ENCODE results near the gene ATCAY. TPM values are rescaled to one million over a fixed set of nuclear protein-coding genes. Genes with fewer than 3 reads are reported as not detected.
A peak's percentile ranks its signal among the peaks of the same experiment; 100 is the strongest.

Gene ATCAY
- total and polyA plus RNA-seq, 8 donors = 0.04 to 0.70 (median 0.27) TPM

GRCh38 chr19:3852614-3853254, 27.8 kb upstream of the ATCAY start:
- intact Hi-C loops (cut with DNase I) = no loop called here
- H3K4me3 ChIP-seq = no peak overlapping the region
- peak in 1 of 4 donors; percentile 59 for ATAC-seq
- 56 to 76% methylated on average over 4 of the region's 4 CpGs for WGBS, 2 donors
- H3K36me3 ChIP-seq = no peaks in the 10 kb centered on the region
- H3K27ac ChIP-seq = no peak overlapping the region
- no peaks in the 10 kb centered on the region for H3K27me3 ChIP-seq
- TF ChIP-seq CTCF (IDR thresholded peaks at IDR 0.05) = no peak
- FAIRE-seq = no peak
- no peaks in the 10 kb centered on the region for H3K9me3 ChIP-seq
- H3K4me1 ChIP-seq = no peaks in the 10 kb centered on the region
- no peak for DNase-seq

- ATAC-seq = no peak
- no peak for TF ChIP-seq CTCF (IDR thresholded peaks at IDR 0.05)
- Histone ChIP-seq H3K4me3 (no peak overlapping the region), H3K27ac (no peak overlapping the region), H3K36me3 (no peaks in the 10 kb centered on the region), H3K4me1 (no peaks in the 10 kb centered on the region), H3K27me3 (no peaks in the 10 kb centered on the region), H3K9me3 (no peaks in the 10 kb centered on the region)
- no peak for FAIRE-seq
- 81 to 86% methylated on average over 19 of the region's 19 CpGs for WGBS, 2 donors
- no peak for DNase-seq
- intact Hi-C loops (cut with DNase I) = no loop called here
These were observed 25.2 kb upstream of the ATCAY start for GRCh38 chr19:3855320-3855719.

- Histone ChIP-seq H3K9me3 (no peaks in the 10 kb centered on the region), H3K36me3 (no peaks in the 10 kb centered on the region), H3K27ac (no peak overlapping the region), H3K4me1 (no peaks in the 10 kb centered on the region), H3K4me3 (no peak overlapping the region), H3K27me3 (no peaks in the 10 kb centered on the region)
- TF ChIP-seq CTCF (IDR thresholded peaks at IDR 0.05) = no peak
- WGBS, 2 donors = 72 to 75% methylated on average over 12 of the region's 12 CpGs
- no peak for DNase-seq
- FAIRE-seq = no peak
- intact Hi-C loops (cut with DNase I) = no loop called here
- peak in 2 of 4 donors; percentile 52 to 55 for ATAC-seq
These were observed 23.0 kb upstream of the ATCAY start for GRCh38 chr19:3857449-3858003.

- ATAC-seq (no peak), DNase-seq (no peak), FAIRE-seq (no peak)
- intact Hi-C loops (cut with DNase I) = no loop called here
- Histone ChIP-seq H3K9me3 (no peaks in the 10 kb centered on the region), H3K4me3 (no peak overlapping the region), H3K4me1 (no peaks in the 10 kb centered on the region), H3K27me3 (no peaks in the 10 kb centered on the region), H3K27ac (no peak overlapping the region), H3K36me3 (no peaks in the 10 kb centered on the region)
- TF ChIP-seq CTCF (IDR thresholded peaks at IDR 0.05) = no peak
- 73 to 82% methylated on average over 17 of the region's 17 CpGs for WGBS, 2 donors
These were observed 20.0 kb upstream of the ATCAY start for GRCh38 chr19:3860499-3860898.

GRCh38 chr19:3862826-3863500, 17.5 kb upstream of the ATCAY start:
- intact Hi-C loops (cut with DNase I) = no loop called here
- DNase-seq = no peak
- FAIRE-seq = no peak

More at GRCh38 chr19:3862826-3863500, 17.5 kb upstream of the ATCAY start:
- H3K27ac ChIP-seq = no peak overlapping the region
- no peaks in the 10 kb centered on the region for H3K36me3 ChIP-seq
- H3K9me3 ChIP-seq = no peaks in the 10 kb centered on the region
- H3K27me3 ChIP-seq = no peaks in the 10 kb centered on the region
- 57 to 70% methylated on average over 25 of the region's 25 CpGs for WGBS, 2 donors
- H3K4me1 ChIP-seq = no peaks in the 10 kb centered on the region
- no peak for TF ChIP-seq CTCF (IDR thresholded peaks at IDR 0.05)
- no peak overlapping the region for H3K4me3 ChIP-seq
- ATAC-seq = no peak
